IMR-90 (cell line): ENCODE results near the gene RPL18. TPM values are rescaled to one million over a fixed set of nuclear protein-coding genes. Genes with fewer than 3 reads are reported as not detected.

Experiments
- ATAC-seq: fragments of 200-7000 bp; cut with Tn5 transposase; 2 replicates; pipeline ENCODE4 v1.9.1; 2020; ENCODE audit warnings: low read depth, mild to moderate bottlenecking, moderate library complexity
- BruUV-seq: library from RNA; stranded (reverse); fragments of 400-500 nt; replicated peaks from 2 replicates; lab custom pipeline; 2021; lab: Mats Ljungman, UMichigan
- CTCF ChIA-PET: fragments of 300-600 bp; formaldehyde crosslinking; extraction: SDS; loops from one replicate; lab custom pipeline; 2021; ENCODE audit warnings: antibody characterized with exemption; lab: Yijun Ruan, JAX
- POLR2A ChIA-PET: fragments of 300-600 bp; sonication (Branson Sonifier 250); formaldehyde crosslinking; loops from one replicate; lab custom pipeline; 2022; ENCODE audit warnings: antibody characterized with exemption; ENCODE audit not compliant: unreplicated experiment; lab: Charles Lee
- DNase-seq: peaks from one replicate; pipeline ENCODE4 v3.0.0; 2013
- H2AFZ ChIP-seq: replicated peaks from 2 replicates; pipeline ENCODE3; 2013; ENCODE audit warnings: low read length, mild to moderate bottlenecking; ENCODE audit not compliant: poor library complexity
- H2AK5ac ChIP-seq: 2 replicates; pipeline ENCODE4 v1.6.1; 2013; ENCODE audit warnings: low read depth, low read length, inconsistent platforms
- H2AK9ac ChIP-seq: replicated peaks from 2 replicates; pipeline ENCODE3; 2013; ENCODE audit warnings: mild to moderate bottlenecking, low read depth, low read length, moderate library complexity; ENCODE audit not compliant: poor library complexity
- H2BK120ac ChIP-seq: 2 replicates; pipeline ENCODE4 v1.6.1; 2013; ENCODE audit warnings: low read depth, low read length, inconsistent platforms
- H2BK15ac ChIP-seq: 3 replicates; pipeline ENCODE4 v1.6.1; 2013; ENCODE audit warnings: low read depth, low read length, inconsistent platforms
- H2BK20ac ChIP-seq: 2 replicates; pipeline ENCODE4 v1.6.1; 2013; ENCODE audit warnings: low read depth, mild to moderate bottlenecking, inconsistent platforms, low read length, moderate library complexity
- H2BK5ac ChIP-seq: 2 replicates; pipeline ENCODE4 v1.6.1; 2013; ENCODE audit warnings: mild to moderate bottlenecking, low read depth, low read length, inconsistent platforms; ENCODE audit not compliant: poor library complexity, severe bottlenecking
- H3K14ac ChIP-seq: replicated peaks from 2 replicates; pipeline ENCODE4 v1.6.1; 2013; ENCODE audit warnings: low read depth, low read length, inconsistent platforms
- H3K18ac ChIP-seq: 2 replicates; pipeline ENCODE4 v1.6.1; 2013; ENCODE audit warnings: low read depth, low read length, control low read depth
- H3K23ac ChIP-seq: 2 replicates; pipeline ENCODE4 v1.6.1; 2013; ENCODE audit warnings: low read depth, low read length, inconsistent platforms
- H3K27ac ChIP-seq: 2 replicates; pipeline ENCODE4 v1.5.1; 2013; ENCODE audit warnings: mild to moderate bottlenecking, control low read depth, low read length; ENCODE audit not compliant: insufficient read depth
- H3K27me3 ChIP-seq: 2 replicates; pipeline ENCODE4 v1.6.1; 2013; ENCODE audit warnings: low read length; ENCODE audit not compliant: control insufficient read depth, insufficient read depth
- H3K36me3 ChIP-seq: 2 replicates; pipeline ENCODE4 v1.6.1; 2013; ENCODE audit warnings: low read length, mixed read lengths; ENCODE audit not compliant: control insufficient read depth, insufficient read depth
- H3K4ac ChIP-seq: 2 replicates; pipeline ENCODE4 v1.6.1; 2013; ENCODE audit warnings: low read depth, low read length, inconsistent platforms
- H3K4me1 ChIP-seq: 2 replicates; pipeline ENCODE4 v1.6.1; 2013; ENCODE audit warnings: low read length, mixed read lengths; ENCODE audit not compliant: control insufficient read depth, insufficient read depth
- H3K4me2 ChIP-seq: 2 replicates; pipeline ENCODE4 v1.6.1; 2013; ENCODE audit warnings: low read depth, mild to moderate bottlenecking, control low read depth, low read length, moderate library complexity
- H3K4me3 ChIP-seq: 2 replicates; pipeline ENCODE4 v1.5.1; 2013; ENCODE audit warnings: low read depth, mild to moderate bottlenecking, control low read depth, low read length, moderate library complexity; ENCODE audit not compliant: insufficient read depth
- H3K56ac ChIP-seq: 2 replicates; pipeline ENCODE4 v1.6.1; 2013; ENCODE audit warnings: low read length, inconsistent platforms; ENCODE audit not compliant: insufficient read depth; ENCODE audit errors: extremely low read depth
- H3K79me1 ChIP-seq, 2 experiments: 2 replicates each; pipeline ENCODE4 v1.6.1; 2013; ENCODE audit warnings: low read length in 2 of 2, inconsistent platforms in 1 of 2, low read depth in 1 of 2
- H3K9ac ChIP-seq: 2 replicates; pipeline ENCODE4 v1.6.1; 2013; ENCODE audit warnings: low read depth, low read length, control low read depth
- H3K9me1 ChIP-seq: 2 replicates; pipeline ENCODE4 v1.6.1; 2013; ENCODE audit warnings: low read length, inconsistent platforms; ENCODE audit not compliant: insufficient read depth
- H3K9me3 ChIP-seq: 2 replicates; pipeline ENCODE4 v1.6.1; 2013; ENCODE audit warnings: low read length; ENCODE audit not compliant: control insufficient read depth, insufficient read depth
- H4K20me1 ChIP-seq: 2 replicates; pipeline ENCODE4 v1.6.1; 2013; ENCODE audit warnings: low read length, inconsistent platforms; ENCODE audit not compliant: insufficient read depth
- H4K5ac ChIP-seq: 2 replicates; pipeline ENCODE4 v1.6.1; 2013; ENCODE audit warnings: mild to moderate bottlenecking, low read depth, low read length, control low read depth
- H4K8ac ChIP-seq, 2 experiments: 2 replicates each; pipeline ENCODE4 v1.6.1; 2013; ENCODE audit warnings: low read depth in 2 of 2, low read length in 2 of 2, control low read depth in 1 of 2, inconsistent platforms in 1 of 2
- H4K91ac ChIP-seq: 2 replicates; pipeline ENCODE4 v1.6.1; 2013; ENCODE audit warnings: low read depth, low read length, inconsistent platforms; ENCODE audit not compliant: insufficient read depth
- CEBPB ChIP-seq: IDR thresholded peaks from 2 replicates; pipeline ENCODE4 v1.6.1; 2012; ENCODE audit warnings: low read depth, low read length, improper control_type of control experiment
- CHD1 ChIP-seq: IDR thresholded peaks from 2 replicates; pipeline ENCODE4 v1.6.1; 2012; ENCODE audit warnings: low read depth, low read length, improper control_type of control experiment
- CTCF ChIP-seq: conservative IDR thresholded peaks from 2 replicates; pipeline ENCODE4 v1.5.1; 2012; ENCODE audit warnings: mild to moderate bottlenecking, low read depth, low read length, improper control_type of control experiment
- ELK1 ChIP-seq: fragments of 150-350 bp; IDR thresholded peaks from 2 replicates; pipeline ENCODE4 v1.6.1; 2016; ENCODE audit warnings: low read depth, mild to moderate bottlenecking, low read length, moderate library complexity, borderline replicate concordance
- FOS ChIP-seq: fragments of 150-350 bp; IDR thresholded peaks from 2 replicates; pipeline ENCODE4 v1.6.1; 2016; ENCODE audit warnings: low read depth, low read length
- MAFK ChIP-seq: IDR thresholded peaks from 2 replicates; pipeline ENCODE4 v1.6.1; 2012; ENCODE audit warnings: low read depth, low read length, improper control_type of control experiment
- MAZ ChIP-seq: IDR thresholded peaks from 2 replicates; pipeline ENCODE4 v1.6.1; 2012; ENCODE audit warnings: low read depth, mild to moderate bottlenecking, low read length, improper control_type of control experiment, moderate library complexity, borderline replicate concordance
- MXI1 ChIP-seq: IDR thresholded peaks from 2 replicates; pipeline ENCODE4 v1.6.1; 2012; ENCODE audit warnings: low read depth, mild to moderate bottlenecking, low read length, moderate library complexity, borderline replicate concordance
- NFE2L2 ChIP-seq: fragments of 150-350 bp; IDR thresholded peaks from 2 replicates; pipeline ENCODE4 v1.6.1; 2016; ENCODE audit warnings: low read depth, mild to moderate bottlenecking, low read length
- POLR2A ChIP-seq: IDR thresholded peaks from 2 replicates; pipeline ENCODE4 v1.6.1; 2012; ENCODE audit warnings: mild to moderate bottlenecking, low read depth, low read length
- RAD21 ChIP-seq: IDR thresholded peaks from 2 replicates; pipeline ENCODE4 v1.6.1; 2012; ENCODE audit warnings: low read length, improper control_type of control experiment
- RCOR1 ChIP-seq: IDR thresholded peaks from 2 replicates; pipeline ENCODE4 v1.6.1; 2012; ENCODE audit warnings: mild to moderate bottlenecking, low read length, improper control_type of control experiment; ENCODE audit not compliant: insufficient replicate concordance
- SMC3 ChIP-seq: fragments of 150-350 bp; IDR thresholded peaks from 2 replicates; pipeline ENCODE4 v1.6.1; 2016; ENCODE audit warnings: low read depth, mild to moderate bottlenecking, antibody characterized with exemption, low read length, moderate library complexity
- USF2 ChIP-seq: fragments of 150-350 bp; IDR thresholded peaks from 2 replicates; pipeline ENCODE4 v1.6.1; 2017; ENCODE audit warnings: mild to moderate bottlenecking, antibody characterized with exemption, low read length, low read depth
- WGBS, 2 experiments: methylation state at CpG; one replicate each; pipeline versions ENCODE4 v1.1.5 to v1.1.7; 2013; ENCODE audit warnings: missing lambda C conversion rate in 2 of 2; ENCODE audit not compliant: insufficient read length in 1 of 2; ENCODE audit errors: extremely low coverage in 2 of 2; 5-methylcytosine and 5-hydroxymethylcytosine counted together
- dilution Hi-C: fragments of 300-500 bp; cut with HindIII; formaldehyde crosslinking; loops from one replicate; pipeline ENCODE4 v1.14.3; 2018; ENCODE audit warnings: low sequenced_read_pairs; ENCODE audit not compliant: unreplicated experiment
- in situ Hi-C: fragments of 300-500 bp; cut with MboI; formaldehyde crosslinking; loops from 3 replicates; pipeline ENCODE4 v1.14.3; 2019; ENCODE audit warnings: low sequenced_read_pairs, inconsistent platforms, mixed read lengths
- intact Hi-C: fragments of 100-400 bp; cut with micrococcal nuclease; formaldehyde crosslinking; loops from 2 replicates; pipeline ENCODE4 v1.10.0; 2022
- polyA plus RNA-seq, 3 experiments: library from polyadenylated mRNA; depleted of rRNA; stranded (reverse); fragments of >200 nt; gene quantifications; 2 replicates each; pipeline ENCODE4 v1.2.3, GENCODE V29; 2012; ENCODE audit warnings: low replicate concordance in 1 of 3
- total RNA-seq: library from RNA; depleted of rRNA; stranded (reverse); fragments of >200 nt; gene quantifications from 2 replicates; pipeline ENCODE4 v1.2.3, GENCODE V29; 2012

RPL18 gene
- total and polyA plus RNA-seq, 2 of the 4 experiments (the other 2 are of a cell fraction), result 1,909 to 2,254 TPM

- H4K8ac ChIP-seq, result no peak overlapping the region
- peaks cover 4 to 24% of the 10 kb centered on the region in 2 experiments; a peak in 3 of 4 replicates for H3K79me1 ChIP-seq
- no peak overlapping the region for H3K4me2 ChIP-seq
- peaks cover 16% of the 10 kb centered on the region for H3K4me1 ChIP-seq
- no peak for TF ChIP-seq NFE2L2
- no peak for TF ChIP-seq MAFK
- no peak for TF ChIP-seq CHD1
- no peak for TF ChIP-seq MAZ
- TF ChIP-seq RCOR1, result no peak
- TF ChIP-seq MXI1, result no peak
- no peak for TF ChIP-seq CEBPB
- no peak for TF ChIP-seq RAD21
- no peak for TF ChIP-seq USF2
- no peak for TF ChIP-seq POLR2A
- no peak for TF ChIP-seq FOS
- TF ChIP-seq SMC3, result no peak
- TF ChIP-seq ELK1, result no peak
- no peak for TF ChIP-seq CTCF
- no peak for ATAC-seq
- in situ Hi-C loops (no loop called here), dilution Hi-C loops (no loop called here), intact Hi-C loops (no loop called here)
- H4K91ac ChIP-seq, result no peak overlapping the region
- POLR2A ChIA-PET, result no interaction called here
- H3K9me1 ChIP-seq, result no peaks in the 10 kb centered on the region; the same call in 1 of the 2 replicates
- CTCF ChIA-PET, result no interaction called here
- no peak overlapping the region for H2AK5ac ChIP-seq
- no peak overlapping the region for H3K27ac ChIP-seq
- no peak overlapping the region for H3K18ac ChIP-seq
- H3K56ac ChIP-seq, result no peak overlapping the region
- H2AK9ac ChIP-seq, result no peak overlapping the region
- H3K9me3 ChIP-seq, result no peaks in the 10 kb centered on the region
- no peak overlapping the region for H2AFZ ChIP-seq
- H2BK15ac ChIP-seq, result no peak overlapping the region
- H3K9ac ChIP-seq, result no peak overlapping the region
- H2BK5ac ChIP-seq, result no peak overlapping the region
- H4K20me1 ChIP-seq, result no peaks in the 10 kb centered on the region
- BruUV-seq, result no TSS peak
- no peak overlapping the region for H3K4me3 ChIP-seq
- no peak overlapping the region for H4K5ac ChIP-seq
- DNase-seq, result no peak
- H3K14ac ChIP-seq, result no peak overlapping the region
- H3K36me3 ChIP-seq, result peaks cover 6% of the 10 kb centered on the region; the same call in 1 of the 2 replicates
- no peak overlapping the region for H2BK120ac ChIP-seq
- no peaks in the 10 kb centered on the region for H3K27me3 ChIP-seq
- H3K4ac ChIP-seq, result no peak overlapping the region
- 95% methylated on average over 16 of the region's 30 CpGs; no CpG with 5 or more reads in 1 of the 2 experiments for WGBS, 2 experiments
- H3K23ac ChIP-seq, result no peak overlapping the region
- H2BK20ac ChIP-seq, result no peak overlapping the region
These were observed 6.9 kb upstream of the RPL18 start for GRCh38 chr19:48625891-48626327.
